HepG2 (cell line): Measurements from ENCODE around the gene NEGR1. TPM values are rescaled to one million over a fixed set of nuclear protein-coding genes. Genes with fewer than 3 reads are reported as not detected.
A peak's percentile ranks its signal among the peaks of the same experiment; 100 is the strongest.

Source experiments
- ATAC-seq: fragments of 200-7000 bp; cut with Tn5 transposase; 3 replicates; pipeline ENCODE4 v1.9.1; 2020; ENCODE audit warnings: mild to moderate bottlenecking, moderate library complexity
- BruUV-seq: library from RNA; stranded (reverse); fragments of 400-500 nt; replicated peaks from 2 replicates; lab custom pipeline; 2021; lab: Mats Ljungman, UMichigan
- CTCF ChIA-PET: fragments of 300-600 bp; formaldehyde crosslinking; extraction: SDS; loops from one replicate; lab custom pipeline; 2021; ENCODE audit warnings: low total read pairs, inconsistent platforms, low intra/inter-chr PET ratio; lab: Yijun Ruan, JAX
- POLR2A ChIA-PET: fragments of 350-600 bp; sonication (Branson Sonifier 250); formaldehyde crosslinking; loops from one replicate; lab custom pipeline; 2020; ENCODE audit warnings: antibody characterized with exemption, inconsistent platforms; lab: Yijun Ruan, JAX
- DNase-seq: peaks from one replicate; pipeline ENCODE4 v3.0.0-alpha.2; 2015; ENCODE audit warnings: low spot score
- FAIRE-seq: peaks from 3 replicates; lab custom pipeline; 2011; peaks lifted over from hg19 to GRCh38; lab: Jason Lieb, UNC
- H2AFZ ChIP-seq: one replicate; pipeline ENCODE4 v1.6.1; 2011; ENCODE audit warnings: low read length, inconsistent platforms
- H3K27ac ChIP-seq: fragments of 300-600 bp; 3 replicates; pipeline ENCODE4 v1.8.0; 2011; ENCODE audit warnings: mixed run types, mild to moderate bottlenecking, mixed read lengths, low read length, inconsistent platforms; ENCODE audit not compliant: insufficient read depth; ENCODE audit errors: extremely low read length
- H3K27me3 ChIP-seq, 2 experiments: fragments of 200-600 bp in 1 of 2; 2 replicates in 1 of 2; 3 replicates in 1 of 2; pipeline versions ENCODE4 v1.6.0 to v1.8.0; 2011; ENCODE audit warnings: low read length in 2 of 2, mild to moderate bottlenecking in 2 of 2, moderate library complexity in 2 of 2, inconsistent platforms in 1 of 2; ENCODE audit not compliant: insufficient read depth in 2 of 2, control insufficient read depth in 1 of 2
- H3K36me3 ChIP-seq, 2 experiments: fragments of 200-600 bp in 1 of 2; replicated peaks in 1 of 2; 2 replicates in 1 of 2; 3 replicates in 1 of 2; pipeline versions ENCODE4 v1.5.1 to v1.8.0; 2011; ENCODE audit warnings: low read length in 2 of 2, inconsistent platforms in 1 of 2; ENCODE audit not compliant: insufficient read depth in 2 of 2, control insufficient read depth in 1 of 2
- H3K4me1 ChIP-seq: 2 replicates; pipeline ENCODE4 v1.5.1; 2012; ENCODE audit warnings: low read length, inconsistent platforms; ENCODE audit not compliant: insufficient read depth
- H3K4me2 ChIP-seq: 2 replicates; pipeline ENCODE4 v1.6.0; 2011; ENCODE audit warnings: low read depth, low read length, inconsistent platforms
- H3K4me3 ChIP-seq, 3 experiments: fragments of 200-600 bp in 1 of 3; sonication (generic), shearing (Covaris generic) in 1 of 3; replicated peaks in 1 of 3; 2 replicates each; pipeline ENCODE4 v1.5.1; 2011 to 2016; ENCODE audit warnings: low read length in 3 of 3, inconsistent platforms in 2 of 3, low read depth in 2 of 3, mild to moderate bottlenecking in 2 of 3, control low read depth in 1 of 3, mixed read lengths in 1 of 3; ENCODE audit not compliant: insufficient read depth in 1 of 3
- H3K79me2 ChIP-seq: one replicate; pipeline ENCODE4 v1.6.1; 2011; ENCODE audit warnings: low read length, inconsistent platforms; ENCODE audit not compliant: insufficient read depth
- H3K9ac ChIP-seq: 2 replicates; pipeline ENCODE4 v1.6.0; 2011; ENCODE audit warnings: mild to moderate bottlenecking, low read depth, low read length, inconsistent platforms; ENCODE audit not compliant: insufficient read depth
- H3K9me3 ChIP-seq: 2 replicates; pipeline ENCODE4 v1.5.1; 2012; ENCODE audit warnings: mild to moderate bottlenecking, low read length
- H4K20me1 ChIP-seq: 2 replicates; pipeline ENCODE4 v1.6.0; 2011; ENCODE audit warnings: inconsistent platforms, mild to moderate bottlenecking, low read length, moderate library complexity; ENCODE audit not compliant: insufficient read depth
- AGO2 ChIP-seq: fragments of 200-400 bp; formaldehyde crosslinking; optimal IDR thresholded peaks from 2 replicates; pipeline ENCODE3; 2017; ENCODE audit warnings: mild to moderate bottlenecking, low read depth, low read length, moderate library complexity
- ATF2 ChIP-seq: sonication (generic); formaldehyde crosslinking; IDR thresholded peaks from 2 replicates; pipeline ENCODE4 v1.4.0; 2020; ENCODE audit warnings: missing genetic modification reagents
- BCL6 ChIP-seq: IDR thresholded peaks from 2 replicates; pipeline ENCODE4 v1.6.1; 2016; ENCODE audit warnings: missing genetic modification reagents, missing compliant biosample characterization
- EEA1 ChIP-seq: sonication (generic); formaldehyde crosslinking; IDR thresholded peaks from 2 replicates; pipeline ENCODE4 v1.5.1; 2020; ENCODE audit warnings: mild to moderate bottlenecking, missing genetic modification reagents, borderline replicate concordance
- EHMT2 ChIP-seq: fragments of 200-600 bp; sonication (generic); IDR thresholded peaks from 2 replicates; pipeline ENCODE4 v1.7.0; 2017; ENCODE audit warnings: antibody characterized with exemption, low read depth, low read length, borderline replicate concordance
- KDM1A ChIP-seq: IDR thresholded peaks from 2 replicates; pipeline ENCODE4 v1.6.1; 2016; ENCODE audit warnings: missing compliant biosample characterization
- NFE2 ChIP-seq: sonication (generic); formaldehyde crosslinking; IDR thresholded peaks from 2 replicates; pipeline ENCODE4 v1.4.0; 2020; ENCODE audit warnings: missing genetic modification reagents
- NR2F1 ChIP-seq, 2 experiments: fragments of 450-650 bp in 1 of 2; formaldehyde crosslinking in 1 of 2; IDR thresholded peaks; 2 replicates each; pipeline versions ENCODE4 v1.5.0 to v1.6.1; 2016 to 2020; ENCODE audit warnings: mild to moderate bottlenecking in 1 of 2, missing compliant biosample characterization in 1 of 2, missing genetic modification reagents in 1 of 2, moderate library complexity in 1 of 2
- SMYD3 ChIP-seq: sonication (generic); formaldehyde crosslinking; IDR thresholded peaks from 2 replicates; pipeline ENCODE4 v1.8.1; 2023; ENCODE audit warnings: mild to moderate bottlenecking, missing genetic modification reagents
- ZBTB33 ChIP-seq: sonication (generic); formaldehyde crosslinking; IDR thresholded peaks from 2 replicates; pipeline ENCODE4 v1.4.0; 2020; ENCODE audit warnings: missing genetic modification reagents
- ZC3H13 ChIP-seq: sonication (generic); formaldehyde crosslinking; IDR thresholded peaks from 2 replicates; pipeline ENCODE4 v1.8.1; 2023; ENCODE audit warnings: mild to moderate bottlenecking, missing genetic modification reagents, moderate library complexity
- ZFP37 ChIP-seq: sonication (generic); formaldehyde crosslinking; IDR thresholded peaks from 2 replicates; pipeline ENCODE4 v1.4.0; 2020; ENCODE audit warnings: missing genetic modification reagents, borderline replicate concordance
- ZNF136 ChIP-seq: sonication (generic); formaldehyde crosslinking; IDR thresholded peaks from 2 replicates; pipeline ENCODE4 v1.8.1; 2022; ENCODE audit warnings: low read depth, mild to moderate bottlenecking, moderate library complexity, missing genetic modification reagents
- ZNF276 ChIP-seq: sonication (generic); formaldehyde crosslinking; IDR thresholded peaks from 2 replicates; pipeline ENCODE4 v1.4.0; 2020; ENCODE audit warnings: mild to moderate bottlenecking, low read depth, missing genetic modification reagents
- ZNF468 ChIP-seq: sonication (generic); formaldehyde crosslinking; IDR thresholded peaks from 2 replicates; pipeline ENCODE4 v1.8.0; 2022; ENCODE audit warnings: mild to moderate bottlenecking, moderate library complexity, missing genetic modification reagents
- ZNF549 ChIP-seq: sonication (generic); formaldehyde crosslinking; IDR thresholded peaks from 2 replicates; pipeline ENCODE4 v1.5.0; 2020; ENCODE audit warnings: missing genetic modification reagents
- ZNF572 ChIP-seq: sonication (generic); formaldehyde crosslinking; IDR thresholded peaks from 2 replicates; pipeline ENCODE4 v1.5.1; 2020; ENCODE audit warnings: mild to moderate bottlenecking, missing genetic modification reagents
- WGBS: methylation state at CpG from one replicate; pipeline ENCODE4 v1.1.6; 2017; ENCODE audit warnings: low lambda C conversion rate; 5-methylcytosine and 5-hydroxymethylcytosine counted together
- in situ Hi-C: cut with HindIII; loops from 2 replicates; pipeline ENCODE4 v1.10.0; 2017; ENCODE audit warnings: low pct_unique_long_range_greater_than_20kb; ENCODE audit not compliant: extremely low pct_ligation_motif_present
- intact Hi-C: fragments of 100-400 bp; cut with micrococcal nuclease; formaldehyde crosslinking; loops from one replicate; pipeline ENCODE4 v1.10.0; 2022; ENCODE audit not compliant: unreplicated experiment
- polyA plus RNA-seq, 8 experiments: library from polyadenylated mRNA; depleted of rRNA in 3 of 8; stranded (reverse) in 7 of 8; unstranded in 1 of 8; fragments of >200 nt; fragmentation: Illumina TruSeq in 4 of 8; extraction: Trizol in 4 of 8; gene quantifications; 2 replicates each; pipeline versions ENCODE4 v1.2.1 to v1.2.3, GENCODE V29; 2011 to 2016; ENCODE audit warnings: low read depth in 4 of 8, missing spikeins in 1 of 8, mixed read lengths in 1 of 8; ENCODE audit not compliant: insufficient read depth in 1 of 8
- total RNA-seq, 5 experiments: library from RNA; depleted of rRNA; stranded (reverse); fragments of >200 nt; fragmentation: Illumina TruSeq; extraction: Trizol; gene quantifications; 2 replicates each; pipeline ENCODE4 v1.2.3, GENCODE V29; 2016; ENCODE audit warnings: low read depth in 1 of 5

The NEGR1 gene
- total and polyA plus RNA-seq, 2 of the 13 experiments (the other 11 are each of a cell fraction or from before 2014, with no cell fraction given), result not detected

- Histone ChIP-seq H3K36me3 (no peaks in the 10 kb centered on the region), H3K4me1 (peaks cover 24% of the 10 kb centered on the region), H3K9ac (no peak overlapping the region), H3K27me3 (peaks cover 0 to 35% of the 10 kb centered on the region in 2 experiments; a peak in 4 of 5 replicates), H3K4me2 (peak overlapping the region; percentile 99), H3K4me3 (peak overlapping the region; percentile 50 to 73 (median 56)), H3K27ac (no peak overlapping the region), H3K79me2 (no peaks in the 10 kb centered on the region), H3K9me3 (no peaks in the 10 kb centered on the region), H4K20me1 (no peaks in the 10 kb centered on the region), H2AFZ (peak overlapping the region; percentile 40)
- FAIRE-seq, result no peak
- ATAC-seq, result peak; percentile 61
- no TSS peak for BruUV-seq
- intact Hi-C loops (loop anchor here (2.0 to 5.0 kb wide), 3 partner anchors 43 to 199 kb away; no protein-coding TSS in a partner anchor), in situ Hi-C loops (no loop called here)
- DNase-seq, result no peak
- POLR2A ChIA-PET, result no interaction called here
- 1% methylated on average over 40 of the region's 56 CpGs for WGBS
- CTCF ChIA-PET, result no interaction called here
- TF ChIP-seq ZBTB33 (CRISPR knock-in tag) (no peak), EHMT2 (no peak), SMYD3 (CRISPR knock-in tag) (no peak), ZNF549 (CRISPR knock-in tag) (no peak), ZNF572 (CRISPR knock-in tag) (no peak), ZNF136 (no peak), KDM1A (CRISPR knock-in tag) (no peak), ZNF276 (CRISPR knock-in tag) (no peak), NR2F1 (CRISPR knock-in tag; IDR thresholded peaks at IDR 0.05) (no peak), BCL6 (CRISPR knock-in tag) (no peak), NFE2 (no peak), AGO2 (no peak), ZC3H13 (CRISPR knock-in tag) (no peak), ZFP37 (CRISPR knock-in tag) (no peak), ZNF468 (CRISPR knock-in tag) (0 out of 2 replicates have a peak, but pooled peaks have one; percentile 37), ATF2 (CRISPR knock-in tag) (no peak), EEA1 (CRISPR knock-in tag) (peak; percentile 37; the same call in 1 of the 2 replicates)
Observed at GRCh38 chr1:72283307-72284083, 1.2 kb upstream of the NEGR1 start.
